Vagina (tissue), 2 donors: ENCODE measurements around the gene TRIM59. TPM values are rescaled to one million over a fixed set of nuclear protein-coding genes. Genes with fewer than 3 reads are reported as not detected.

Source experiments
- DNase-seq, 2 donors: peaks; one replicate each; pipeline ENCODE4 v3.0.0-alpha.2; 2017; ENCODE audit errors: extremely low spot score in 2 of 2
- H3K27ac ChIP-seq: fragments of 200-600 bp; sonication (generic); one replicate; pipeline ENCODE4 v1.5.1; 2019
- H3K27me3 ChIP-seq: fragments of 200-600 bp; sonication (generic); one replicate; pipeline ENCODE4 v1.5.1; 2019
- H3K36me3 ChIP-seq, 2 donors: fragments of 200-600 bp; sonication (generic); one replicate each; pipeline ENCODE4 v1.5.1; 2017 to 2019
- H3K4me1 ChIP-seq: fragments of 200-600 bp; sonication (generic); one replicate; pipeline ENCODE4 v1.5.1; 2019
- H3K4me3 ChIP-seq, 2 donors: fragments of 200-600 bp; sonication (generic); 1 replicate in 1 of 2; 2 replicates in 1 of 2; pipeline ENCODE4 v1.5.1; 2016 to 2019
- H3K9me3 ChIP-seq: fragments of 200-600 bp; sonication (generic); one replicate; pipeline ENCODE4 v1.5.1; 2019
- POLR2A ChIP-seq, 2 donors: fragments of 450-650 bp; IDR thresholded peaks; one replicate each; pipeline ENCODE4 v1.6.1; 2017; ENCODE audit warnings: antibody characterized with exemption in 2 of 2, mild to moderate bottlenecking in 2 of 2, moderate library complexity in 2 of 2
- POLR2AphosphoS5 ChIP-seq, 2 donors: sonication (generic); formaldehyde crosslinking; IDR thresholded peaks; one replicate each; pipeline ENCODE4 v1.9.0; 2017; ENCODE audit warnings: antibody characterized with exemption in 2 of 2, mild to moderate bottlenecking in 2 of 2, low read depth in 1 of 2; ENCODE audit not compliant: insufficient read depth in 1 of 2
- intact Hi-C: fragments of 100-400 bp; cut with DNase I; formaldehyde crosslinking; loops from one replicate; pipeline ENCODE4 v1.15.1; 2023
- total RNA-seq: library from RNA; depleted of rRNA; stranded (reverse); fragments of >200 nt; gene quantifications from one replicate; pipeline ENCODE4 v1.2.3, GENCODE V29; 2016
- TF ChIP-seq, protein P1 (sequence below), 3 experiments: fragments of 450-650 bp in 2 of 3; fragments of 200-600 bp in 1 of 3; sonication (generic) in 1 of 3; IDR thresholded peaks; one replicate each; pipeline ENCODE4 v1.5.1; 2017 to 2019; ENCODE audit warnings: antibody characterized with exemption in 3 of 3, mild to moderate bottlenecking in 2 of 3, moderate library complexity in 2 of 3

Gene TRIM59
- total RNA-seq, 1 donor from 2014 or later, result 6.1 TPM

GRCh38 chr3:160402221-160403027, 47.2 kb downstream of the TRIM59 start:
- Histone ChIP-seq H3K4me1 (peaks cover 35% of the 10 kb centered on the region), H3K9me3 (no peaks in the 10 kb centered on the region), H3K27ac (peak overlapping the region; percentile 97), H3K36me3 (no peaks in the 10 kb centered on the region), H3K27me3 (no peaks in the 10 kb centered on the region), H3K4me3 (peak overlapping the region in 1 of 2 donors; percentile 91)
- no peak for DNase-seq
- TF ChIP-seq POLR2AphosphoS5 (IDR thresholded peaks at IDR 0.05; ENCODE audit: insufficient read depth in 1 of 2, low read depth in 1 of 2) (no peak), POLR2A (IDR thresholded peaks at IDR 0.05) (no peak)
- TF ChIP-seq, protein P1, sequence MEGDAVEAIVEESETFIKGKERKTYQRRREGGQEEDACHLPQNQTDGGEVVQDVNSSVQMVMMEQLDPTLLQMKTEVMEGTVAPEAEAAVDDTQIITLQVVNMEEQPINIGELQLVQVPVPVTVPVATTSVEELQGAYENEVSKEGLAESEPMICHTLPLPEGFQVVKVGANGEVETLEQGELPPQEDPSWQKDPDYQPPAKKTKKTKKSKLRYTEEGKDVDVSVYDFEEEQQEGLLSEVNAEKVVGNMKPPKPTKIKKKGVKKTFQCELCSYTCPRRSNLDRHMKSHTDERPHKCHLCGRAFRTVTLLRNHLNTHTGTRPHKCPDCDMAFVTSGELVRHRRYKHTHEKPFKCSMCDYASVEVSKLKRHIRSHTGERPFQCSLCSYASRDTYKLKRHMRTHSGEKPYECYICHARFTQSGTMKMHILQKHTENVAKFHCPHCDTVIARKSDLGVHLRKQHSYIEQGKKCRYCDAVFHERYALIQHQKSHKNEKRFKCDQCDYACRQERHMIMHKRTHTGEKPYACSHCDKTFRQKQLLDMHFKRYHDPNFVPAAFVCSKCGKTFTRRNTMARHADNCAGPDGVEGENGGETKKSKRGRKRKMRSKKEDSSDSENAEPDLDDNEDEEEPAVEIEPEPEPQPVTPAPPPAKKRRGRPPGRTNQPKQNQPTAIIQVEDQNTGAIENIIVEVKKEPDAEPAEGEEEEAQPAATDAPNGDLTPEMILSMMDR (IDR thresholded peaks at IDR 0.05), result no peak
- intact Hi-C loops, result no loop called here

GRCh38 chr3:160401291-160402095, 48.1 kb downstream of the TRIM59 start:
- intact Hi-C loops, result no loop called here
- no peaks in the 10 kb centered on the region for H3K9me3 ChIP-seq
- no peak for DNase-seq
- H3K36me3 ChIP-seq, result no peaks in the 10 kb centered on the region
- peak overlapping the region; percentile 97 for H3K27ac ChIP-seq
- H3K4me3 ChIP-seq, result peak overlapping the region; percentile 78 to 91
- peaks cover 35% of the 10 kb centered on the region for H3K4me1 ChIP-seq
- H3K27me3 ChIP-seq, result no peaks in the 10 kb centered on the region
- TF ChIP-seq POLR2A (IDR thresholded peaks at IDR 0.05), result no peak
- TF ChIP-seq, protein P1 (IDR thresholded peaks at IDR 0.05), result no peak
- no peak for TF ChIP-seq POLR2AphosphoS5 (IDR thresholded peaks at IDR 0.05; ENCODE audit: insufficient read depth in 1 of 2, low read depth in 1 of 2)

DNA sequence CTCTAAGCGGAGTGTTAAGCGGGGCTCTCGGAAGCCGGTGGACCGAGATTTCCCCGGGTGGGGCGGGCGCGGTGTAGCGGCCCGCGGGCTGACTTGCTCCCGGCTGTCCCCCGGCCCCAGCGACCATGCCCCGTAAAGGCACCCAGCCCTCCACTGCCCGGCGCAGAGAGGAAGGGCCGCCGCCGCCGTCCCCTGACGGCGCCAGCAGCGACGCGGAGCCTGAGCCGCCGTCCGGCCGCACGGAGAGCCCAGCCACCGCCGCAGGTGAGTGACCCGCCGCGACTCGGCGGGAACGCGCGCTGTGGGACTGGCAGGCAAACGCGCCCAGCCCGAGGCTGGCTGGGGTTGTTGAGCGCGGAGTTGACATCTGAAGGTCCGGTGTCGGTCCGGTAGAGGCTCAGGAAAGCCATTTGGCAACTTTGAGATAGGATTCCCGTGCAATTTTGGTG, 48.9 kb downstream of the TRIM59 start:
- DNase-seq, result no peak
- H3K4me3 ChIP-seq, result peak overlapping the region; percentile 78 to 91
- TF ChIP-seq POLR2A (IDR thresholded peaks at IDR 0.05) (no peak), POLR2AphosphoS5 (IDR thresholded peaks at IDR 0.05; ENCODE audit: insufficient read depth in 1 of 2, low read depth in 1 of 2) (no peak)
- TF ChIP-seq, protein P1 (IDR thresholded peaks at IDR 0.05), result no peak
- intact Hi-C loops, result no loop called here
- peak overlapping the region; percentile 97 for H3K27ac ChIP-seq
- no peaks in the 10 kb centered on the region for H3K36me3 ChIP-seq
- H3K27me3 ChIP-seq, result no peaks in the 10 kb centered on the region
- H3K9me3 ChIP-seq, result no peaks in the 10 kb centered on the region
- H3K4me1 ChIP-seq, result peaks cover 35% of the 10 kb centered on the region

- intact Hi-C loops, result no loop called here
- peaks cover 35% of the 10 kb centered on the region for H3K4me1 ChIP-seq
- DNase-seq, result peak in 1 of 2 donors; percentile 88
- H3K27me3 ChIP-seq, result no peaks in the 10 kb centered on the region
- no peaks in the 10 kb centered on the region for H3K36me3 ChIP-seq
- peak overlapping the region; percentile 97 for H3K27ac ChIP-seq
- H3K4me3 ChIP-seq, result peak overlapping the region; percentile 78 to 91
- H3K9me3 ChIP-seq, result no peaks in the 10 kb centered on the region
- TF ChIP-seq POLR2AphosphoS5 (IDR thresholded peaks at IDR 0.05; ENCODE audit: insufficient read depth in 1 of 2, low read depth in 1 of 2) (no peak), POLR2A (IDR thresholded peaks at IDR 0.05) (no peak)
Measured at GRCh38 chr3:160400030-160400701, 49.4 kb downstream of the TRIM59 start.
